ENCODE measurements around the gene VWA8. TPM values are rescaled to one million over a fixed set of nuclear protein-coding genes. Genes with fewer than 3 reads are reported as not detected.

The VWA8 gene
- total RNA-seq, 3 donors from 2014 or later: 18.4 to 43.5 (median 34.7) TPM

- TF ChIP-seq, protein P1, sequence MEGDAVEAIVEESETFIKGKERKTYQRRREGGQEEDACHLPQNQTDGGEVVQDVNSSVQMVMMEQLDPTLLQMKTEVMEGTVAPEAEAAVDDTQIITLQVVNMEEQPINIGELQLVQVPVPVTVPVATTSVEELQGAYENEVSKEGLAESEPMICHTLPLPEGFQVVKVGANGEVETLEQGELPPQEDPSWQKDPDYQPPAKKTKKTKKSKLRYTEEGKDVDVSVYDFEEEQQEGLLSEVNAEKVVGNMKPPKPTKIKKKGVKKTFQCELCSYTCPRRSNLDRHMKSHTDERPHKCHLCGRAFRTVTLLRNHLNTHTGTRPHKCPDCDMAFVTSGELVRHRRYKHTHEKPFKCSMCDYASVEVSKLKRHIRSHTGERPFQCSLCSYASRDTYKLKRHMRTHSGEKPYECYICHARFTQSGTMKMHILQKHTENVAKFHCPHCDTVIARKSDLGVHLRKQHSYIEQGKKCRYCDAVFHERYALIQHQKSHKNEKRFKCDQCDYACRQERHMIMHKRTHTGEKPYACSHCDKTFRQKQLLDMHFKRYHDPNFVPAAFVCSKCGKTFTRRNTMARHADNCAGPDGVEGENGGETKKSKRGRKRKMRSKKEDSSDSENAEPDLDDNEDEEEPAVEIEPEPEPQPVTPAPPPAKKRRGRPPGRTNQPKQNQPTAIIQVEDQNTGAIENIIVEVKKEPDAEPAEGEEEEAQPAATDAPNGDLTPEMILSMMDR (IDR thresholded peaks at IDR 0.05): no peak
- TF ChIP-seq POLR2AphosphoS5 (IDR thresholded peaks at IDR 0.05) (no peak), POLR2A (IDR thresholded peaks at IDR 0.05) (no peak)
- H3K4me1 ChIP-seq: no peaks in the 10 kb centered on the region
- H3K9me3 ChIP-seq: no peaks in the 10 kb centered on the region
- no peak overlapping the region for H3K27ac ChIP-seq
- no peak for DNase-seq (ENCODE audit: low spot score in 2 of 2)
- H3K36me3 ChIP-seq: peaks cover 3% of the 10 kb centered on the region
- intact Hi-C loops (cut with DNase I; ENCODE audit: low total_unique reads): no loop called here
- no peak overlapping the region for H3K4me3 ChIP-seq
- H3K27me3 ChIP-seq: no peaks in the 10 kb centered on the region
Measured at GRCh38 chr13:41587490-41587889, 373.4 kb downstream of the VWA8 start.

DNA sequence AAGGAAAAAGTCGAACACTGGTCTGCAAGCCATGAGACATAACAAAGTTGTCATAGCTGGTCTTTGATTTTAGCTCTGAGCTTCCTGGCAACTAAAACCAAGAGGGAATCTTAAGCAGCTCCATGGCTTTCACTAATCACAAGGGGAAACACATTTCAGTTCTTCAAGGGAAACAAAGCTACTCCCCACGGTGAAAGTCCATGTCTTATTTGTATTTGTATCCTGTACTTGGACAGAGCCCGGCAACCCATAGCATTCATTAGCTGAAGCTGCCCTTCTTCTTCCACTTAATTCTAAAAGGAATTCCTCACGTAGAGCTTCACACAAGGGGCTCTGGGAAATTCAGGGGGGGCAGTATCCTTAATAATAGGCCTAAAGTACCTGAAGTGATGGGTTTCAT lies 374.7 kb downstream of the VWA8 start:
- TF ChIP-seq, protein P1 (IDR thresholded peaks at IDR 0.05): no peak
- TF ChIP-seq POLR2AphosphoS5 (IDR thresholded peaks at IDR 0.05): no peak
- TF ChIP-seq POLR2A (IDR thresholded peaks at IDR 0.05): no peak
- Histone ChIP-seq H3K9me3 (no peaks in the 10 kb centered on the region), H3K36me3 (peaks cover 3% of the 10 kb centered on the region)

DNA sequence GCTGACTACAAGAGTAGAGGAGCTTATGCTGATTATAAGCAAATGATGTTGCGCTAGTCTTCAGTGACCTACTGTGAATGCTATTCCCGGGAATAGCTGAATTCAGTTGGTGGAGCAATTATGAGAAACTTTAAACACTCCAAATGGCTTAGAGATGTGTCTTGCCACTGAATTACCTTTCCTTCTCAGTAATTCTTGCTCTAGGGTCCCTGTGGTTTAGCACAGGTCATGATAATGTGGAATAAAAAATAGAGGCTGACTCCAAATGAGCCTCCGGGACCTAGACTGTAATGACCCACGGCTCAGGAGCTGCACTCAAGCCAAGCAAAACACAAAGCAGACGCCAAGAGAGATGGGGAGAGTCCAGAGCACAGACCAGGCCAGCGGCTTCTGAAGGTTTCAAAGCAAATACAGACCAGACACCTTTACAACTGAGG lies 378.9 kb downstream of the VWA8 start:
- H3K27ac ChIP-seq: no peak overlapping the region
- intact Hi-C loops (cut with DNase I; ENCODE audit: low total_unique reads): no loop called here
- TF ChIP-seq POLR2A (IDR thresholded peaks at IDR 0.05): no peak
- TF ChIP-seq, protein P1 (IDR thresholded peaks at IDR 0.05): no peak
- no peak for TF ChIP-seq POLR2AphosphoS5 (IDR thresholded peaks at IDR 0.05)
- no peaks in the 10 kb centered on the region for H3K4me1 ChIP-seq
- no peak overlapping the region for H3K4me3 ChIP-seq
- no peak for DNase-seq (ENCODE audit: low spot score in 2 of 2)
- H3K36me3 ChIP-seq: peaks cover 3% of the 10 kb centered on the region
- H3K9me3 ChIP-seq: no peaks in the 10 kb centered on the region
- no peaks in the 10 kb centered on the region for H3K27me3 ChIP-seq

More for the DNA sequence above, 374.7 kb downstream of the VWA8 start:
- DNase-seq (ENCODE audit: low spot score in 2 of 2): no peak
- Histone ChIP-seq H3K27me3 (no peaks in the 10 kb centered on the region), H3K27ac (no peak overlapping the region), H3K4me1 (no peaks in the 10 kb centered on the region), H3K4me3 (no peak overlapping the region)
- intact Hi-C loops (cut with DNase I; ENCODE audit: low total_unique reads): no loop called here

- no peaks in the 10 kb centered on the region for H3K27me3 ChIP-seq
- no peaks in the 10 kb centered on the region for H3K36me3 ChIP-seq
- no peaks in the 10 kb centered on the region for H3K4me1 ChIP-seq
- no peaks in the 10 kb centered on the region for H3K9me3 ChIP-seq
- TF ChIP-seq POLR2AphosphoS5 (IDR thresholded peaks at IDR 0.05) (no peak), POLR2A (IDR thresholded peaks at IDR 0.05) (no peak)
- TF ChIP-seq, protein P1 (IDR thresholded peaks at IDR 0.05): no peak
- no peak overlapping the region for H3K27ac ChIP-seq
- no peak overlapping the region for H3K4me3 ChIP-seq
- no peak for DNase-seq (ENCODE audit: low spot score in 2 of 2)
- intact Hi-C loops (cut with DNase I; ENCODE audit: low total_unique reads): no loop called here
Measured at GRCh38 chr13:41580345-41580744, 380.6 kb downstream of the VWA8 start.

- DNase-seq (ENCODE audit: low spot score in 2 of 2): no peak
- Histone ChIP-seq H3K27me3 (no peaks in the 10 kb centered on the region), H3K9me3 (no peaks in the 10 kb centered on the region), H3K27ac (no peak overlapping the region), H3K4me3 (no peak overlapping the region), H3K36me3 (no peaks in the 10 kb centered on the region), H3K4me1 (no peaks in the 10 kb centered on the region)
- TF ChIP-seq POLR2AphosphoS5 (IDR thresholded peaks at IDR 0.05) (no peak), POLR2A (IDR thresholded peaks at IDR 0.05) (no peak)
- TF ChIP-seq, protein P1 (IDR thresholded peaks at IDR 0.05): no peak
- intact Hi-C loops (cut with DNase I; ENCODE audit: low total_unique reads): no loop called here
Measured at GRCh38 chr13:41579881-41580280, 381.0 kb downstream of the VWA8 start.

Data from breast epithelium (tissue), 4 donors.